Measurements from ENCODE around the gene JAKMIP1. TPM values are rescaled to one million over a fixed set of nuclear protein-coding genes. Genes with fewer than 3 reads are reported as not detected.

Gene JAKMIP1
- total RNA-seq, 1 donor from 2014 or later: 0.13 TPM

DNA sequence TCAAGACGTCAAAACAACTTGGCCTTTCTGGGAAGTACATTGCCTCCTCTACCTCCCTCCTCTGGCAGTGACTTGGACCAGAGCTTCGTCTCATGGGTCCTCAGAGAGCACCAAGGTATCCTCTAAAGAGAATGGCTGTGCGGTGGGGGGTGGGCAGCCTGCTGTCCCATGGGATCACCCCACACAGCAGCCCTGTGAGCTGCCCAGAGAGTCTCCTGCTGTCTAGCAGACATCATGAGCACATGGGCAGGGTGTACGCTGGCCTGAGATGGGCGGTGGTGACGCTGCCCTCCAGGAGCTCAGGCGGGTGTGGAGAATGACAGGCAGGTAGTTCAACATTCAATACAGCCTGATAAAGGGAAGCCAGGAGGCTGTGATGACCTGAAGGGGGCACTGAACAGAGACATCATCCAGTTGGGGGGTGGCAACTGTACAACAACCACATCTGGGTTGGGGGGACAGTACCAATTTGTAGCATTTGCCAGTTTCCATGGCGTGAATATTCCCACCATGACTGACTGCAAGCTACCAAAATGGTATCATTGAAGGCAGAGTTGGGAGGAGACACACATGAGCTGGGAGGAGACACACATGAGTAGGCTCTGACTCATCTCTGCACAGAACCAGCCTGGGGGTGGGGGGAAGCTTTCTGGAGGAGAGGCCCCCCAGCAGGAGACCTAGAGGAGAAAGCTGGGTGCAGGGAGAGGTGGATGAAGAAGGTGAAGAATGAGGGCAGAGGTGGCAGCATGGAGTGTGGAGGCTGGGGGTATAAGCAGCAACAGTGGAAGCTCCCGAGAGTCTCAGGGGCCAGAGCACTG lies 218.0 kb downstream of the JAKMIP1 start:
- TF ChIP-seq, protein P1, sequence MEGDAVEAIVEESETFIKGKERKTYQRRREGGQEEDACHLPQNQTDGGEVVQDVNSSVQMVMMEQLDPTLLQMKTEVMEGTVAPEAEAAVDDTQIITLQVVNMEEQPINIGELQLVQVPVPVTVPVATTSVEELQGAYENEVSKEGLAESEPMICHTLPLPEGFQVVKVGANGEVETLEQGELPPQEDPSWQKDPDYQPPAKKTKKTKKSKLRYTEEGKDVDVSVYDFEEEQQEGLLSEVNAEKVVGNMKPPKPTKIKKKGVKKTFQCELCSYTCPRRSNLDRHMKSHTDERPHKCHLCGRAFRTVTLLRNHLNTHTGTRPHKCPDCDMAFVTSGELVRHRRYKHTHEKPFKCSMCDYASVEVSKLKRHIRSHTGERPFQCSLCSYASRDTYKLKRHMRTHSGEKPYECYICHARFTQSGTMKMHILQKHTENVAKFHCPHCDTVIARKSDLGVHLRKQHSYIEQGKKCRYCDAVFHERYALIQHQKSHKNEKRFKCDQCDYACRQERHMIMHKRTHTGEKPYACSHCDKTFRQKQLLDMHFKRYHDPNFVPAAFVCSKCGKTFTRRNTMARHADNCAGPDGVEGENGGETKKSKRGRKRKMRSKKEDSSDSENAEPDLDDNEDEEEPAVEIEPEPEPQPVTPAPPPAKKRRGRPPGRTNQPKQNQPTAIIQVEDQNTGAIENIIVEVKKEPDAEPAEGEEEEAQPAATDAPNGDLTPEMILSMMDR (IDR thresholded peaks at IDR 0.05): no peak
- DNase-seq (no peak), ATAC-seq (ENCODE audit: low read depth) (no peak)
- intact Hi-C loops (cut with micrococcal nuclease): no loop called here
- H3K27me3 Mint-ChIP-seq: peaks cover 2% of the 10 kb centered on the region
- H3K4me1 Mint-ChIP-seq: no peaks in the 10 kb centered on the region
- peaks cover 17% of the 10 kb centered on the region for H3K9me3 Mint-ChIP-seq
- H3K27ac Mint-ChIP-seq: no peak overlapping the region
- POLR2A ChIA-PET: no interaction called here
- no peaks in the 10 kb centered on the region for H3K36me3 Mint-ChIP-seq (ENCODE audit: low read depth)
- H3K4me3 Mint-ChIP-seq: no peak overlapping the region
- CTCF ChIA-PET: no interaction called here

DNA sequence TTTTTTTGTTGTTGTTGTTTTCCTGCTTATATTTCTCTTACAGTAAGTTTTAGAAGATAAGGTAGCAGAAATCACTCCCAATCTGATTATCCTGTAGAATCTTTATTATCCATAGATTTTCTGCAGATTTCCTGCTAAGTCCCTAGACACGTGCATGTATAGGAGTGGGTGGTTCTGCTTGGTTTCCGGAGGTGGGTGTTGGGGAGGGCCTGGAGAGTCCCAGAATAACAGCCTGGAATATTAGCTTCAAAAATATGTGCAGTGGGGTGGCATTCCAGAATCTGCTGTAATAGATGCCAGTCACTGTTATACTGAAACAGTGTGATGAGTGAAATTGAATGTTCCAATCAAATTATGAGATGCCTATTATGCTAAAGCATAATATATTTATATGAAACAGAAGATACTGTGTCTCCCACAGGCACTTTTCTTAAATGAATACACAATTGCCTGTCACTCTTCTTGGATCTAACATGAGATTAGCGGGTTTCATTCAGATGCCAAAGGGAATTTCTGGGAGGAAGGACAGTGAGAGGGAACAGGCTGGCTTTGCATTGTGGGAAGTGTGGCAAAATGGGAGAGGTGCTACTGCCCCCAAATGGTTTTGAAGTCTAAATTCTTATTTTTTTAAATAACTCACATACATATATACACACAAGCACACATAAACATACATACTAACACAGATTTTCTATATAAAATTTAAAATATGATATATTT lies 219.8 kb downstream of the JAKMIP1 start:
- Mint-ChIP-seq H3K27ac (no peak overlapping the region), H3K4me3 (no peak overlapping the region), H3K9me3 (peaks cover 17% of the 10 kb centered on the region), H3K4me1 (no peaks in the 10 kb centered on the region), H3K27me3 (peaks cover 2% of the 10 kb centered on the region), H3K36me3 (ENCODE audit: low read depth) (no peaks in the 10 kb centered on the region)
- ATAC-seq (ENCODE audit: low read depth) (no peak), DNase-seq (no peak)
- TF ChIP-seq, protein P1 (IDR thresholded peaks at IDR 0.05): no peak
- intact Hi-C loops (cut with micrococcal nuclease): no loop called here
- POLR2A ChIA-PET: no interaction called here
- CTCF ChIA-PET: interaction anchor here (0.6 kb wide), 1 partner anchor 520 kb away, joined by 3 read pairs; no protein-coding TSS in a partner anchor

DNA sequence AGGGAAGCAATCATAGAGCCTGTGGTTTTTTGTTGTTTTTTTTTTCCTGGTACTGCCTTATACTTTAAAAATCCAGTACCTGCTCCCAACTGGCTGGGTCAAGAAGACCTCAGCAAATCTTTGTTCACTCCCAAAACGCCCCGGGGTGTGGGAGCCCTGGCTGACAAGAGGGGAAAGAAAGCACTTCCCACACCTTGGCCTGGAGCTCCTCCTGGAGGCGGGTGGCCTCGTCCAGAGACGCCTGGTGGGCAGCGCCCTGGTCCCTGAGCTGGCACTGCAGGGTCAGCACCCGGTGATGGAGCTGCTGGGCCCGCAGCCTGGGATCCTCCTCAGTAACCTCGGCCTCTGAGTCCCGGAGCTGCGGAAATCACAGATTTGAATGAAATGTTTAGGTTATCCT lies 220.4 kb downstream of the JAKMIP1 start:
- no peak overlapping the region for H3K4me3 Mint-ChIP-seq
- H3K36me3 Mint-ChIP-seq (ENCODE audit: low read depth): no peaks in the 10 kb centered on the region
- ATAC-seq (ENCODE audit: low read depth) (no peak), DNase-seq (no peak)
- intact Hi-C loops (cut with micrococcal nuclease): no loop called here
- TF ChIP-seq, protein P1 (IDR thresholded peaks at IDR 0.05): no peak
- peaks cover 16% of the 10 kb centered on the region for H3K9me3 Mint-ChIP-seq
- no peak overlapping the region for H3K27ac Mint-ChIP-seq
- H3K27me3 Mint-ChIP-seq: peaks cover 2% of the 10 kb centered on the region
- ChIA-PET POLR2A (no interaction called here), CTCF (interaction anchor here (0.6 kb wide), 1 partner anchor 519 kb away, joined by 3 read pairs; no protein-coding TSS in a partner anchor)
- no peaks in the 10 kb centered on the region for H3K4me1 Mint-ChIP-seq

DNA sequence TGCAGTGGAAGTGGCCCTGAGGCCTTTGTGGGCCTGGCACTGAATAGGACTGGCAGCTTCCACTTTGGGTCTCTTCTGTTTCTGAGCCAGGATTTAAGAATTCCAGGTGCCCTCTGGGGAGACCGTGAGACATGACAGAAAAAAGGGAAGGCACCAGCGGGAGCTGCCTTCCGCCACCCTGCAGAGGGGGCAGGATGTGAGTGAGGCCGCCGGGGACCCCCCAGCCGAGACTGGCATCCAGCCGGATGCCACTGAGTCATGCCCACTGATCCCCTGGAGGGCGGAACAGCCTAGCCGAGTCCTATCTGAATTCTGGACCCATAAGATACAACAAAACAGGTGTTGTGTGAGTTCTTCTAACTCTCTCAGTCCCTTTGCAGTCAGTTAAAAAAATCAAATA lies 223.4 kb downstream of the JAKMIP1 start:
- peaks cover 5% of the 10 kb centered on the region for H3K27me3 Mint-ChIP-seq
- ATAC-seq (ENCODE audit: low read depth): no peak
- intact Hi-C loops (cut with micrococcal nuclease): no loop called here
- no peaks in the 10 kb centered on the region for H3K36me3 Mint-ChIP-seq (ENCODE audit: low read depth)
- CTCF ChIA-PET: no interaction called here
- H3K9me3 Mint-ChIP-seq: no peaks in the 10 kb centered on the region
- H3K4me3 Mint-ChIP-seq: no peak overlapping the region
- peak; percentile 2 for DNase-seq
- H3K4me1 Mint-ChIP-seq: no peaks in the 10 kb centered on the region
- POLR2A ChIA-PET: no interaction called here
- TF ChIP-seq, protein P1 (IDR thresholded peaks at IDR 0.05): no peak
- H3K27ac Mint-ChIP-seq: no peak overlapping the region

DNA sequence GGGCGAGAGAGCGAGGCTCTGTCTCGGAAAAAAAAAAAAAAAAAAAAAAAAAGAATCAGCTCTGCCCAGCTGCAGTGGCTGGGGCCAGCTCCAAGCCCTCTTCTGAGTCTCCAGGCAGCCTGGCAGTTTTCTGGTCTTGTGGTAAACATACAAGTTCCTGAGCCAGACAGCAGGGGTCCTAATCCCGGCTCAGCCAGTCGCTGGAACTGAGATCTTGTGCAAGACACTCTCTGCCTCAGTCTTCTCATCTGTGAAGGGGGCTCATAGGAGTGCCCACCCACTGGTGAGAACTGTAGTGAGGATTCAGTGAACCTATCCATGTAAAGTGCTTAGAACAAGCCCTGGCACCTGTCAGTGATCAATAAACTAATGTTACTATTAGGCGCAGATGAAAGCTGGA lies 223.9 kb downstream of the JAKMIP1 start:
- H3K27me3 Mint-ChIP-seq: peaks cover 5% of the 10 kb centered on the region
- DNase-seq (no peak), ATAC-seq (ENCODE audit: low read depth) (no peak)
- H3K36me3 Mint-ChIP-seq (ENCODE audit: low read depth): no peaks in the 10 kb centered on the region
- intact Hi-C loops (cut with micrococcal nuclease): no loop called here
- H3K4me1 Mint-ChIP-seq: no peaks in the 10 kb centered on the region
- ChIA-PET POLR2A (no interaction called here), CTCF (no interaction called here)
- no peaks in the 10 kb centered on the region for H3K9me3 Mint-ChIP-seq
- no peak overlapping the region for H3K27ac Mint-ChIP-seq
- H3K4me3 Mint-ChIP-seq: no peak overlapping the region
- TF ChIP-seq, protein P1 (IDR thresholded peaks at IDR 0.05): no peak

Measured in activated B cell treated with CpG ODN at 0.5 μM for 24 hours (primary cell).